Ramos (cell line): ENCODE measurements around the gene LAMA2.

Experiments used
- in situ Hi-C: fragments of 300-500 bp; cut with MboI; formaldehyde crosslinking; loops from one replicate; pipeline ENCODE4 v1.14.3; 2022; ENCODE audit warnings: low sequenced_read_pairs; ENCODE audit not compliant: unreplicated experiment

The LAMA2 gene

DNA sequence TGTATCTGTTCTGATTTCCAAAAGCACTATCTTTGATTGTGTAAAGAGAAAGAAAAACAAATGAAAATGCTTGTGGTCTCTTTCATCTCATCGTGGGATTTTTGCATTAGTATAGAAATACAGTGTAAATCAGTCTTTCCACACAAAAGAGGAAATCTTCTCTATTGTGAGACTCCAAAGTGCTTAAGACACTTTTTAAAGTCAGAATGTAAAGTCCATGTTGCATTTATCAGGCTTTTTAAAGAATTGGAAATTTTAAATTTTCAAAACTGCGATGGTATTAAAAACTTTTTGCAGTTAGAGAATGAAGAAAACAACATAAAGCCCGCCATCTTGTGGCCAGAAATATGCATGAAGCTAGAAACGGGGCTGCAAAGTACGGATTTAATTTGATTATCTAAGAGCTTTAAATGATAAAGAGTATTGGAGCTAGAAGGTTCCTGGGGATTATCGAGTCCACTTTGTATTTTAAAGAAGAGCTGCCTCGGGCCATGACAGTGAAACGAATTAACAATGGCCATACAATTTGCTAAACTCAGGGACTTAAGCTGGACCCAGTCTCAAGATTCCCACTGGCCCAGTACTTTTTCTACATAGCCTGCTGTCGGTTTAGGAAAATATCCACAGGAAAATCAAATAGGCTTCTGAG is 487.5 kb downstream of the LAMA2 start:
- in situ Hi-C loops = loop anchor here (25.0 kb wide), 1 partner anchor 108 kb away; no protein-coding TSS in a partner anchor

DNA sequence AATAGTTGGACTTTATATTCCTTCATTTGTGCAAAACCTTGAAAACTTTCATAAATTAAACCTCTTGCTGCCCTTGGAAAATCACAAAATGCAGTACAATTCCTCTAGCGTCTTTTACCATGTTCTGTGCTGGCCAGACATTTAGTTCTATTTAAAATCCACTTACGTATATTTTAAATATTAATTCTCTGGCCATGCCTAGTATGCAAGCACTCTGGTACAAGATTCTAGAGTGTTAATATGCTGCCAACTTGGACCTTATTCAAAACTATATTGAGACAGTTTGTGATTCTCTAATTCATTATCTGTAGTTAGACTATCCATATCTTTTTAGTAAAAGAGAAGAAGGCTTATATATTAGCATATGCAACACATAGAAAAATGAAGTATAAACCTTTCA is 498.9 kb downstream of the LAMA2 start:
- in situ Hi-C loops = no loop called here

GRCh38 chr6:129382916-129383315 is 500.0 kb downstream of the LAMA2 start:
- in situ Hi-C loops = no loop called here

DNA sequence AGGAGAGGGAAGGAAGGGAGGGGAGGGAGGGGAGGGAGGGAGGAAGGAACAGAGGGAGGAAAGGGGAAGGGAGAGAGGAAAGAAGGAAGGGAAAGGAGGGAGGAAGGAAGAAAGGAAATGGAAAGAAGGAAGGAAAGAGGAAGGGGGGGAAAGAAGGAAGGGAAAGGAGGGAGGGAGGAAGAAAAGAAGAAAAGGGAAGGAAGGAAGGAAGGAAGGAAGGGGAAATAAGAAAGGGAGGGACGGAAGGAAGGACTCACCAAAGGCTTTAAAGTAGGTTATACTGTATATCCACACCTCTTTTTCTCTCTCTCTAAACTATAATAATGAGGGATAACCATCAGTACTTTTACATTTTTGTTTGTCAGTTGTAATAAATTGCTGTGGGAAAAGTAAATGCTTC is 502.2 kb downstream of the LAMA2 start:
- in situ Hi-C loops = no loop called here

DNA sequence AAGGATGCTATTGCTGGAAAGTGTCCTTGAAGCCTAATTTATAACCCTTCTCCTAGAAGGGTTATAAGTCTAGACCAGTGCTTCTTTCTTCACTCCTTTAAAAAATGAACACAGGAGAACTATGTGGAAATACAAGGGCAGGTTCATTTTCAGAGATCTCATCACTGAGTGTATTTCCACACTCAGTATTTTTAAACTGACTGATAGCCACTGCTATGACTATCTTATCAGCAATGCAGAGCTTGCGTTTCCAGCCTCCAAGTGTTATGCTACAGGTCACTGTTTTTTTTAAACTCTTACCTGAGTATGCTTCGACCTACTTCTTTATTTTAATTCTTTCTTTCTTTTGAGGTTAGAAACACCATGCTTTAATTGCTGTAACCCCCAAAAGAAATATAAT is 508.0 kb downstream of the LAMA2 start:
- in situ Hi-C loops = no loop called here

DNA sequence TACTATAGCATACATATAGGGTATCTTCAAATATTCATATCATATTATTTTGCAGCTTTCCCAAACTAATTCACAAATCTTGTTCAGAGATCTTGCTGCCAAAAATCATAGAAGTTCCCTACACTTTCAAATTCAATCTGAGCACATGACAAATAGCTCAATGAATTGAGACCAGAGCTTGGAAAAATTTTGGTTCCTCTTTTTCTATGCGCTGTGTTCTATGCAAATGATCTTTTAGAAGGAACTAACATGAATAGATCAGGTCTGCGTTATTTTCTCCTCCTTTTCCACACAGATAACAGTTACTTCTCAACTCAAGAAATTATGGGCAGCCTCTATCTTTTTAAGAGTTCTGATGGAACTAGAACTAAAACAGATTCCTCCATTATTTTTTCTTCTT is 510.7 kb downstream of the LAMA2 start:
- in situ Hi-C loops = no loop called here

DNA sequence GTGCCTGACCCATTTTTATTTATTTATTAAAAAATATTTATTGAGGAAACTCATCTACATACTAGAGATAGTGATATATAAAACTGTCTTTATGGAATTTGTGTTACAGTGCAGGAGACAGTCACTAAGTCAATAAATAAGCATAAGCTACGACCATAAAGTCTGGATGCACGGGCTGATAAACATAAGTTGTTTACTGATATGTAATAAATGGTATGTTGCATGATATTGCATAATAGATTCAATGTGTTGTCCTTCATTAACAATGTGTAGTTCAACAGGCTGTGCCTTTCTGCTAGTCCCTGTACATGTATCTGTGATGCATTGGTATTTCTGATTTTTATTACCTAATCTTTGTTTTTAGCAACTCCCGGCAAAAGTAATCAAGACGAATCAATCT is 515.8 kb downstream of the LAMA2 start:
- in situ Hi-C loops = no loop called here

GRCh38 chr6:129402244-129402643 is 519.3 kb downstream of the LAMA2 start:
- in situ Hi-C loops = no loop called here

DNA sequence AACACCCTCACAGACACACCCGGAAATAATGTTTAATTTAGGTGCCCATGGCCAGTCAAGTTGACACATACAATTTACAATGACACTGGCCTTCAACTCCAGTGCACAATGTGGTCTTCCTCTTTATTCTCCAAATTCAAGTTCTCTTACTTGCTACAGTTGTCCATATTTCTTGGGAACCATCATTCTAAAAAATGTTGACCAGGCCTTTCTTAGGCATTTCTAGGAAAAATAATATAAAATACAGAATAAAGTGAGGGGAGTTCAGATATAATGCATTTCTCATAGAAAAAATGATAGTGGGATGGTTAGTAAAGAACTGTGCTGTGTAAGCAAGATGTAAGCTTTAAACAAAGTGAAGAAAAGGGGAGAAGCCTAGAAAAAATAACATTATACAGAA is 528.2 kb downstream of the LAMA2 start:
- in situ Hi-C loops = no loop called here

DNA sequence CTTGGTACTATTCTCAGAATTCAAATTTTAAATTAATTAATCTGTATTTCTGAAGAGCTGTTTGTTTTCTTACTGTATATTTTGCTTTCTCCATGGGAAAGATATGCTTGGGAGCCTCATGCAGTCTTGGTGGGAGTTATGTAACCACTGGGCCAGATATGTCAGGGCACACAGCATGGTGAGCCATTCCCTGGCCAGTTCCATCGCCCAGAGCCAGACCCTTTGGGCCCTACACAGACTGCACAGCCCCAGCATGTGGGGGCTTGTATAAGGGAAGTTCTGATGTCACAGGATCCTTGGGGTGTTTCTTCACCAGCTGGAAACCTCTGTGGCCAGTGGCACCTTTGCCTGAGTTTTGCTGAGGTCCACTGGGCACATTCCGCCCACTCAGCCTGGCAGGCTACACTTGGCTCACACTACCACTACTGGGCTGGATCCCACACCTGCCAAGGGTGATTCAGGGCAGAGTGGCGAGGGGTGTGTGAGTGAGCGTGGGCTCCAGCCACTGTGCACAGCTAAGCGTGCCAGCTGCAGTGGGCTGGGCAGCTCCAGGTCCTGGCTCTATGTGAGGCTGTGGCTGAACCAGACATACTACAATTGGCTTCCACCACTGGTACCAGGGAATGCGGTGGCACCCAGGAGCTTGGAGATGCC is 533.5 kb downstream of the LAMA2 start:
- in situ Hi-C loops = no loop called here

GRCh38 chr6:129417416-129418086 is 534.6 kb downstream of the LAMA2 start:
- in situ Hi-C loops = no loop called here

DNA sequence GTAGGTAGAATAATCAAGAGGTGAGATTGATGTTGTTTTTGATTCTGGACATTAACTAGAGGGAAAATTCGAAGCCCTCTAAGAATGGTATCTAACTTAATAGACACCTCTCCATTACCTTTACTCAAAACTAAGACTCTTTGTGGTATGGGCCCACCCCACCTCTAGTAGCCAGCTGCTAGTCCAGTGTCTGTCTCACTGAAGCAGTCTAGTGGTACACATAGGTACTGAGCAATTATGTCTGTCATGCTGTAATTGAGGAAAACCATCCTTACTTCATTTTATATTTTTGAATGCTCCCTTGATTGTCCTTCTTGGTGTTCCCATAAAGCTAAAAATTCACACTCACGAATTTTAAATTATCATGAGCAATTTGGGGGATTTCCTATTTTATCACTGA is 536.4 kb downstream of the LAMA2 start:
- in situ Hi-C loops = no loop called here

GRCh38 chr6:129426343-129426742 is 543.4 kb downstream of the LAMA2 start:
- in situ Hi-C loops = no loop called here

DNA sequence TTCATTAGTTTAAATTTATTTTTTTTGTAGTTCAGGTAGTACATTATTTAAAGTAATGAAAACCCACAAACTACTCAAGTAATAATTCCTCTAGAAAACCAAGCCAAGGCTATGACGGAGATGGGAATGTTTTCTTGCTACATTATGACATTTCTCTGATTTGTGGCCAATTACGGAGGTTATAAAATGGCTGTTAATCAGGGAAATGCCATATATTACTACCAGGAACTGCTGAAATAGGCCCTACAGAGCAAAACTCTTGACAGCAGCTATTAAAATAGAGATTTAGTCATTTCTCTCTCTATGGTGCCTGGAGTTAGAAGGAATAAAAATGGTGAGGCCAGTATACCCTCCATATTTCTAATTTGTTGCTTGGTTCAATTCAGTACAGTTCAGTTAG is 547.0 kb downstream of the LAMA2 start:
- in situ Hi-C loops = no loop called here

DNA sequence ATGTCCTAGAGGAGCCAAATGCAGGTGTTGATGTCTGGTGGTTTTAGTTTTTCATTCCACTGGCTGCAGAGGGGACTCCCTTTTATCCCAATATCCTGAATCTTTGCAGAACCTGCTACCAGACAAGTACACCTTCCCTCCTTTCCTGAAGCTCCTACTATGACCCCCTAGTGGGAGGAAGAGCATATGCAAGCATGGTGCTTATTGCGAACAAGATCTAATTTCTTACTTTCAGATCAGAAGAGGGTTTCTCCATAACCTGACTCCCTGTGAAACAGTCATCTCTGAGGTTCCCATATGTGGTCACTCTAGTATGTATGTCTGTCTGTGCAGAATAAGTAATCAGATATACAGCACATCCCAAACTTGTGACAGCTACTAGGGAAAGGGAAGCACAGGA is 549.8 kb downstream of the LAMA2 start:
- in situ Hi-C loops = no loop called here

GRCh38 chr6:129434091-129434490 is 551.2 kb downstream of the LAMA2 start:
- in situ Hi-C loops = no loop called here

DNA sequence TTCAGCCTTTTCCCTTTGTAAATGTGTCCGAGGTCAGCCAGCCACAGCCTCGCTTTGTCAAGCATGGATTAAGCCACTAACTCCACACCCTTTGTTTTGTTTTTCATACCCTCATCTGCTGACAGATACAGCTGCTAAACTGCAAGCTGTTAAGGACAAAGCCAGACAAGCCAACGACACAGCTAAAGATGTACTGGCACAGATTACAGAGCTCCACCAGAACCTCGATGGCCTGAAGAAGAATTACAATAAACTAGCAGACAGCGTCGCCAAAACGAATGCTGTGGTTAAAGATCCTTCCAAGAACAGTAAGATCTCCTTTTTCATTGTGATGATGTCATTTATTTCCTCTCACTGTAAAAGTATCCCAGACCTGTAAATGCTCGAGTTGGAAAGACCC is 557.8 kb downstream of the LAMA2 start:
- in situ Hi-C loops = no loop called here

DNA sequence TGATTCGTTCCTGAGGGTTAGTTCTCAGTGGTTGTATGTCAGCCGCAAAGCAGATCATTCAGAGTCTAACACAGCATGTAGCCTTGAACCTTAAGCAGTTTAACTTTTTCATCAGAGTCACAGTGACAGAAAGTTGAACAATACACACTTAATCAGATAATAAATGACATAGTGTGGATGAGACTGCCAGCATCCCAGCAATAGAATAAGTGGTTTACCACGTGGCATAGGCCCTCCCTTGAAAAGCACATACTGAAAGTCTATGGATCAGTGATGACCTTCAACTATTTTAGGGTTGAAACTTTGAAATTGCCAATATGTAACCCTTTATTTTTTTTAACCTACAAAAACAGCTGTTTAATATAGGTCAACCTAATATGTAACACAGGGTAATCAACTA is 561.7 kb downstream of the LAMA2 start:
- in situ Hi-C loops = no loop called here

GRCh38 chr6:129446272-129447197 is 563.6 kb downstream of the LAMA2 start:
- in situ Hi-C loops = no loop called here

DNA sequence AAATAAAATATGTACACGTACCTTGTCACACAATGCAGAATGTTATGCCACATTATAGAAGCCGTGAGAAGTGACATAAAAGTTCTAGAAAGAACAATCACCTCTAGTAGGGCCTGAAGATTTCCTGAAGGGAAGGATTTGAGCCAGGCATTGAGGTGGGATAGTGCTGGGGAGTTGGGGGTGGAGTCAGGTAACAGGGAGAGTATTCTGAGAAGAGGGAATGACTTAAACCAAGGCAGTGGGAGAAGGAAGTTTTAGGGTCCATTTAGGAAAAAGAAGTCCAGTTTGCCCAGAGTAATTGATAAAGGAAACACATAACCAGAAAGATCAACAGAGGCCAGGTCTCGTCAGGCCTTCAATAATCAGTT is 564.2 kb downstream of the LAMA2 start:
- in situ Hi-C loops = no loop called here

GRCh38 chr6:129448965-129449364 is 566.0 kb downstream of the LAMA2 start:
- in situ Hi-C loops = no loop called here
